HepG2 (cell line): ENCODE measurements around the gene RNF40. TPM values are rescaled to one million over a fixed set of nuclear protein-coding genes. Genes with fewer than 3 reads are reported as not detected.
A peak's percentile ranks its signal among the peaks of the same experiment; 100 is the strongest.

Experiments used
- CBX1 ChIP-seq: IDR thresholded peaks from one replicate; pipeline ENCODE4 v1.6.1; 2016; ENCODE audit warnings: antibody characterized with exemption, low read depth
- EZH2 ChIP-seq: conservative IDR thresholded peaks from 2 replicates; pipeline ENCODE4 v1.6.1; 2012; ENCODE audit warnings: mild to moderate bottlenecking, low read depth, low read length, moderate library complexity
- GRHL1 ChIP-seq: sonication (generic); formaldehyde crosslinking; conservative IDR thresholded peaks from 2 replicates; pipeline ENCODE4 v1.8.0; 2022; ENCODE audit warnings: missing genetic modification reagents
- MAFG ChIP-seq: sonication (generic); formaldehyde crosslinking; IDR thresholded peaks from 2 replicates; pipeline ENCODE4 v1.5.1; 2020; ENCODE audit warnings: mild to moderate bottlenecking, missing genetic modification reagents
- MTF2 ChIP-seq: sonication (generic); formaldehyde crosslinking; IDR thresholded peaks from 2 replicates; pipeline ENCODE4 v1.5.0; 2020; ENCODE audit warnings: missing genetic modification reagents, borderline replicate concordance
- PPARG ChIP-seq: conservative IDR thresholded peaks from 2 replicates; pipeline ENCODE4 v1.6.1; 2016; ENCODE audit warnings: missing biosample characterization, missing genetic modification reagents
- SNAPC4 ChIP-seq: sonication (generic); formaldehyde crosslinking; IDR thresholded peaks from 2 replicates; pipeline ENCODE4 v1.4.0; 2020; ENCODE audit warnings: mild to moderate bottlenecking, missing genetic modification reagents
- TARDBP ChIP-seq: sonication (generic); formaldehyde crosslinking; IDR thresholded peaks from 2 replicates; pipeline ENCODE4 v1.8.0; 2022; ENCODE audit warnings: mild to moderate bottlenecking, missing genetic modification reagents
- TBX2 ChIP-seq: sonication (generic); formaldehyde crosslinking; IDR thresholded peaks from 2 replicates; pipeline ENCODE4 v1.5.0; 2020; ENCODE audit warnings: missing genetic modification reagents, mild to moderate bottlenecking, borderline replicate concordance
- ZBTB38 ChIP-seq: sonication (generic); formaldehyde crosslinking; IDR thresholded peaks from 2 replicates; pipeline ENCODE4 v1.5.1; 2020; ENCODE audit warnings: mild to moderate bottlenecking, missing genetic modification reagents
- ZNF224 ChIP-seq: sonication (generic); formaldehyde crosslinking; IDR thresholded peaks from 2 replicates; pipeline ENCODE4 v1.5.0; 2020; ENCODE audit warnings: mild to moderate bottlenecking, missing genetic modification reagents
- ZNF33A ChIP-seq: sonication (generic); formaldehyde crosslinking; IDR thresholded peaks from 2 replicates; pipeline ENCODE4 v1.5.1; 2020; ENCODE audit warnings: missing genetic modification reagents, mild to moderate bottlenecking, moderate library complexity, borderline replicate concordance
- ZNF460 ChIP-seq: sonication (generic); formaldehyde crosslinking; IDR thresholded peaks from 2 replicates; pipeline ENCODE4 v1.5.1; 2020; ENCODE audit warnings: missing genetic modification reagents, mild to moderate bottlenecking, borderline replicate concordance
- ZNF484 ChIP-seq: sonication (generic); formaldehyde crosslinking; IDR thresholded peaks from 2 replicates; pipeline ENCODE4 v1.5.1; 2020; ENCODE audit warnings: mild to moderate bottlenecking, low read depth, missing genetic modification reagents, borderline replicate concordance
- ZNF546 ChIP-seq: sonication (generic); formaldehyde crosslinking; conservative IDR thresholded peaks from 2 replicates; pipeline ENCODE4 v1.8.1; 2023; ENCODE audit warnings: mild to moderate bottlenecking, missing genetic modification reagents
- ZNF674 ChIP-seq: sonication (generic); formaldehyde crosslinking; IDR thresholded peaks from 2 replicates; pipeline ENCODE4 v1.5.0; 2020; ENCODE audit warnings: low read depth, mild to moderate bottlenecking, missing genetic modification reagents
- ZNF839 ChIP-seq: sonication (generic); formaldehyde crosslinking; IDR thresholded peaks from 2 replicates; pipeline ENCODE4 v1.4.0; 2020; ENCODE audit warnings: missing genetic modification reagents, mild to moderate bottlenecking, borderline replicate concordance
- polyA plus RNA-seq, 8 experiments: library from polyadenylated mRNA; depleted of rRNA in 3 of 8; stranded (reverse) in 7 of 8; unstranded in 1 of 8; fragments of >200 nt; fragmentation: Illumina TruSeq in 4 of 8; extraction: Trizol in 4 of 8; gene quantifications; 2 replicates each; pipeline versions ENCODE4 v1.2.1 to v1.2.3, GENCODE V29; 2011 to 2016; ENCODE audit warnings: low read depth in 4 of 8, missing spikeins in 1 of 8, mixed read lengths in 1 of 8; ENCODE audit not compliant: insufficient read depth in 1 of 8
- total RNA-seq, 5 experiments: library from RNA; depleted of rRNA; stranded (reverse); fragments of >200 nt; fragmentation: Illumina TruSeq; extraction: Trizol; gene quantifications; 2 replicates each; pipeline ENCODE4 v1.2.3, GENCODE V29; 2016; ENCODE audit warnings: low read depth in 1 of 5
- TF ChIP-seq, protein P1 (sequence below): sonication (generic); formaldehyde crosslinking; IDR thresholded peaks from 2 replicates; pipeline ENCODE4 v1.8.0; 2022; ENCODE audit warnings: missing genetic modification reagents, mild to moderate bottlenecking, borderline replicate concordance
- TF ChIP-seq, protein P2 (sequence below): sonication (generic); formaldehyde crosslinking; IDR thresholded peaks from 2 replicates; pipeline ENCODE4 v1.8.0; 2022; ENCODE audit warnings: low read depth, missing genetic modification reagents

Gene RNF40
- total and polyA plus RNA-seq, 2 of the 13 experiments (the other 11 are each of a cell fraction or from before 2014, with no cell fraction given): 84.0 to 85.6 TPM

GRCh38 chr16:30775392-30776188, 13.5 kb downstream of the RNF40 start (continued):
- TF ChIP-seq ZNF460 (CRISPR knock-in tag): no peak
- TF ChIP-seq ZBTB38 (CRISPR knock-in tag): no peak; the same call in none of the 2 replicates
- TF ChIP-seq PPARG (CRISPR knock-in tag): no peak; the same call in 1 of the 2 replicates
- TF ChIP-seq GRHL1 (CRISPR knock-in tag): no peak
- TF ChIP-seq TARDBP (CRISPR knock-in tag): peak; percentile 90
- TF ChIP-seq ZNF33A: no peak
- TF ChIP-seq ZNF839: peak; percentile 87; the same call in 1 of the 2 replicates
- 0 out of 2 replicates have a peak, but pooled peaks have one; percentile 36 for TF ChIP-seq ZNF484
- peak; percentile 95 for TF ChIP-seq MTF2
- TF ChIP-seq ZNF224 (CRISPR knock-in tag): peak; percentile 98
- TF ChIP-seq, protein P1, sequence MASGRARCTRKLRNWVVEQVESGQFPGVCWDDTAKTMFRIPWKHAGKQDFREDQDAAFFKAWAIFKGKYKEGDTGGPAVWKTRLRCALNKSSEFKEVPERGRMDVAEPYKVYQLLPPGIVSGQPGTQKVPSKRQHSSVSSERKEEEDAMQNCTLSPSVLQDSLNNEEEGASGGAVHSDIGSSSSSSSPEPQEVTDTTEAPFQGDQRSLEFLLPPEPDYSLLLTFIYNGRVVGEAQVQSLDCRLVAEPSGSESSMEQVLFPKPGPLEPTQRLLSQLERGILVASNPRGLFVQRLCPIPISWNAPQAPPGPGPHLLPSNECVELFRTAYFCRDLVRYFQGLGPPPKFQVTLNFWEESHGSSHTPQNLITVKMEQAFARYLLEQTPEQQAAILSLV: peak; percentile 88
- no peak for TF ChIP-seq EZH2
- TF ChIP-seq ZNF674 (CRISPR knock-in tag): peak; percentile 55; the same call in 1 of the 2 replicates
- TF ChIP-seq TBX2 (CRISPR knock-in tag): peak; percentile 94
- TF ChIP-seq ZNF546: peak; percentile 98
- TF ChIP-seq CBX1: no peak
- no peak for TF ChIP-seq SNAPC4 (CRISPR knock-in tag)
- TF ChIP-seq, protein P2, sequence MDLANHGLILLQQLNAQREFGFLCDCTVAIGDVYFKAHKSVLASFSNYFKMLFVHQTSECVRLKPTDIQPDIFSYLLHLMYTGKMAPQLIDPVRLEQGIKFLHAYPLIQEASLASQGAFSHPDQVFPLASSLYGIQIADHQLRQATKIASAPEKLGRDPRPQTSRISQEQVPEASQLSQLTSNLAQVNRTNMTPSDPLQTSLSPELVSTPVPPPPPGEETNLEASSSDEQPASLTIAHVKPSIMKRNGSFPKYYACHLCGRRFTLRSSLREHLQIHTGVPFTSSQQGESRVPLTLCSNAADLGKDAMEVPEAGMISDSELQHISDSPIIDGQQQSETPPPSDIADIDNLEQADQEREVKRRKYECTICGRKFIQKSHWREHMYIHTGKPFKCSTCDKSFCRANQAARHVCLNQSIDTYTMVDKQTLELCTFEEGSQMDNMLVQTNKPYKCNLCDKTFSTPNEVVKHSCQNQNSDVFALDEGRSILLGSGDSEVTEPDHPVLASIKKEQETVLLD (CRISPR knock-in tag): peak; percentile 63; the same call in 1 of the 2 replicates
- no peak for TF ChIP-seq MAFG
